HG03457 (cell line): ENCODE results near the gene G3BP1.
"Not testable (repeated sequence)": the region's sequence is repeated elsewhere in the genome, so short reads cannot be mapped to it uniquely, and the experiment has no call there.

Source experiments
- ATAC-seq: cut with Tn5 transposase; IDR thresholded peaks from one replicate; pipeline ENCODE4 v1.9.1; 2021; ENCODE audit warnings: moderate number of reproducible peaks; ENCODE audit not compliant: unreplicated experiment

The G3BP1 gene

DNA sequence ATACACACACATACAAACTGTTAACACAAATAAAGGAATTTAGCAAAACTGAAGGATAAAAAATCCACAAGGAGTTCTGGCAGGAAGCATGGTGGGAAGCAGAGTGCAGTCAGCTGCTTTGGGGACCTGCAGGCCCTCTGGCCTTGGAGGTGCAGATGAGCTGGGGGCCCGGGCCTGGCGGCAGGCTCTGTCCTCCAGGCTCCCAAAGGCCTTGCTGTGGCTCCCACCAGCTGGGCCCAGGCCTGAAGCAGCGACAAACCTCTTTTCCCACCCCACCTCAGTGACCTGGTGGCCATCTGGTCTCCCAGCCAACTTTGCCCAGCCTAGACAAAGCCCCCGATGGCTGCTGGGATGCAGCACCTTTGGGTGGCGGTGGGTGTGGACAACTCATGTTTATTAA is 85.1 kb downstream of the G3BP1 start:
- ATAC-seq, result no peak

DNA sequence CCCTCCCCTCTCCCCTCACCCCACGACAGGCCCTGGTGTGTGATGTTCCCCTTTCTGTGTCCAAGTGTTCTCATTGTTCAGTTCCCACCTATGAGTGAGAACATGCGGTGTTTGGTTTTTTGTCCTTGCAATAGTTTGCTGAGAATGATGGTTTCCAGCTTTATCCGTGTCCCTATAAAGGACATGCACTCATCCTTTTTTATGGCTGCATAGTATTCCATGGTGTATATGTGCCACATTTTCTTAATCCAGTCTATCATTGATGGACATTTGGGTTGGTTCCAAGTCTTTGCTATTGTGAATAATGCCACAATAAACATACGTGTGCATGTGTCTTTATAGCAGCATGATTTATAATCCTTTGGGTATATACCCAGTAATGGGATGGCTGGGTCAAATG is 89.1 kb downstream of the G3BP1 start:
- not testable (repeated sequence) for ATAC-seq
